K562 (cell line): ENCODE data around the gene PPM1F.

Source experiments
- EZH2 ChIP-seq: IDR thresholded peaks from 2 replicates; pipeline ENCODE4 v1.6.1; 2012; ENCODE audit warnings: low read depth, mild to moderate bottlenecking, inconsistent platforms, low read length, borderline replicate concordance
- FOXA3 ChIP-seq, 2 experiments: fragments of 450-650 bp in 1 of 2; sonication (generic) in 1 of 2; formaldehyde crosslinking; IDR thresholded peaks in 1 of 2; conservative IDR thresholded peaks in 1 of 2; 2 replicates each; pipeline versions ENCODE4 v1.4.0 to v1.8.0; 2020 to 2022; ENCODE audit warnings: mild to moderate bottlenecking in 2 of 2, missing genetic modification reagents in 1 of 2
- MTA3 ChIP-seq: fragments of 450-650 bp; formaldehyde crosslinking; IDR thresholded peaks from 2 replicates; pipeline ENCODE4 v1.6.1; 2017; ENCODE audit warnings: mild to moderate bottlenecking, borderline replicate concordance
- POLR2A ChIP-seq: fragments of 450-650 bp; conservative IDR thresholded peaks from 2 replicates; pipeline ENCODE4 v1.6.1; 2016
- ZEB2 ChIP-seq: fragments of 450-650 bp; IDR thresholded peaks from 2 replicates; pipeline ENCODE4 v1.6.1; 2016
- TF ChIP-seq, protein P1 (sequence below), 2 experiments: fragments of 450-650 bp; IDR thresholded peaks; 2 replicates each; pipeline ENCODE4 v1.6.1; 2016; ENCODE audit warnings: mild to moderate bottlenecking in 2 of 2, borderline replicate concordance in 1 of 2, low read depth in 1 of 2, moderate library complexity in 1 of 2
- TF ChIP-seq, protein P2 (sequence below), 3 experiments: IDR thresholded peaks in 2 of 3; conservative IDR thresholded peaks in 1 of 3; 2 replicates each; pipeline ENCODE4 v1.5.1; 2011 to 2012; ENCODE audit warnings: low read length in 3 of 3, mild to moderate bottlenecking in 3 of 3, control low read depth in 2 of 3, improper control_type of control experiment in 1 of 3, inconsistent platforms in 1 of 3, low read depth in 1 of 3, mixed read lengths in 1 of 3, moderate library complexity in 1 of 3; ENCODE audit not compliant: insufficient read depth in 2 of 3
- TF ChIP-seq, protein P3 (sequence below): sonication (generic); formaldehyde crosslinking; IDR thresholded peaks from 2 replicates; pipeline ENCODE4 v1.8.0; 2022; ENCODE audit warnings: mild to moderate bottlenecking, missing genetic modification reagents

DNA sequence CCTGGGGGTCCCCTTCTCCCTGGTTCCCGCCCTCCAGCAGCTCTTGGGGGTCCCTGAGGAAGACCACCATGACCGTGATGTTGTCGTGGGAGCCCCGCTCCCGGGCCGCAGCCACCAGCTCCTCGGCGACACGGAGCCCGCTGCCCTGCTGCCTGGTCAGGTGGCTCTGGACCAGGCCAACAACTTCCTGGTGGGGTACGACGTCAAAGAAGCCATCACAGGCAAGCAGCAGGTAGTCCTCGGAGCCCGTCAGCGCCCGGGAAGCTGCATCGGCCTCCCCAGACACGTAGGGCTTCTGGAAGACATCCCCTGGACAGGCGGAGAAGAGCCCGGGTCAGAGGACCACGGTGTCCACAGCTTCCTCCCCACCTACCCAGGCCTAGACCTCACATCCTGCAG is 29.5 kb downstream of the PPM1F start:
- TF ChIP-seq, protein P1, sequence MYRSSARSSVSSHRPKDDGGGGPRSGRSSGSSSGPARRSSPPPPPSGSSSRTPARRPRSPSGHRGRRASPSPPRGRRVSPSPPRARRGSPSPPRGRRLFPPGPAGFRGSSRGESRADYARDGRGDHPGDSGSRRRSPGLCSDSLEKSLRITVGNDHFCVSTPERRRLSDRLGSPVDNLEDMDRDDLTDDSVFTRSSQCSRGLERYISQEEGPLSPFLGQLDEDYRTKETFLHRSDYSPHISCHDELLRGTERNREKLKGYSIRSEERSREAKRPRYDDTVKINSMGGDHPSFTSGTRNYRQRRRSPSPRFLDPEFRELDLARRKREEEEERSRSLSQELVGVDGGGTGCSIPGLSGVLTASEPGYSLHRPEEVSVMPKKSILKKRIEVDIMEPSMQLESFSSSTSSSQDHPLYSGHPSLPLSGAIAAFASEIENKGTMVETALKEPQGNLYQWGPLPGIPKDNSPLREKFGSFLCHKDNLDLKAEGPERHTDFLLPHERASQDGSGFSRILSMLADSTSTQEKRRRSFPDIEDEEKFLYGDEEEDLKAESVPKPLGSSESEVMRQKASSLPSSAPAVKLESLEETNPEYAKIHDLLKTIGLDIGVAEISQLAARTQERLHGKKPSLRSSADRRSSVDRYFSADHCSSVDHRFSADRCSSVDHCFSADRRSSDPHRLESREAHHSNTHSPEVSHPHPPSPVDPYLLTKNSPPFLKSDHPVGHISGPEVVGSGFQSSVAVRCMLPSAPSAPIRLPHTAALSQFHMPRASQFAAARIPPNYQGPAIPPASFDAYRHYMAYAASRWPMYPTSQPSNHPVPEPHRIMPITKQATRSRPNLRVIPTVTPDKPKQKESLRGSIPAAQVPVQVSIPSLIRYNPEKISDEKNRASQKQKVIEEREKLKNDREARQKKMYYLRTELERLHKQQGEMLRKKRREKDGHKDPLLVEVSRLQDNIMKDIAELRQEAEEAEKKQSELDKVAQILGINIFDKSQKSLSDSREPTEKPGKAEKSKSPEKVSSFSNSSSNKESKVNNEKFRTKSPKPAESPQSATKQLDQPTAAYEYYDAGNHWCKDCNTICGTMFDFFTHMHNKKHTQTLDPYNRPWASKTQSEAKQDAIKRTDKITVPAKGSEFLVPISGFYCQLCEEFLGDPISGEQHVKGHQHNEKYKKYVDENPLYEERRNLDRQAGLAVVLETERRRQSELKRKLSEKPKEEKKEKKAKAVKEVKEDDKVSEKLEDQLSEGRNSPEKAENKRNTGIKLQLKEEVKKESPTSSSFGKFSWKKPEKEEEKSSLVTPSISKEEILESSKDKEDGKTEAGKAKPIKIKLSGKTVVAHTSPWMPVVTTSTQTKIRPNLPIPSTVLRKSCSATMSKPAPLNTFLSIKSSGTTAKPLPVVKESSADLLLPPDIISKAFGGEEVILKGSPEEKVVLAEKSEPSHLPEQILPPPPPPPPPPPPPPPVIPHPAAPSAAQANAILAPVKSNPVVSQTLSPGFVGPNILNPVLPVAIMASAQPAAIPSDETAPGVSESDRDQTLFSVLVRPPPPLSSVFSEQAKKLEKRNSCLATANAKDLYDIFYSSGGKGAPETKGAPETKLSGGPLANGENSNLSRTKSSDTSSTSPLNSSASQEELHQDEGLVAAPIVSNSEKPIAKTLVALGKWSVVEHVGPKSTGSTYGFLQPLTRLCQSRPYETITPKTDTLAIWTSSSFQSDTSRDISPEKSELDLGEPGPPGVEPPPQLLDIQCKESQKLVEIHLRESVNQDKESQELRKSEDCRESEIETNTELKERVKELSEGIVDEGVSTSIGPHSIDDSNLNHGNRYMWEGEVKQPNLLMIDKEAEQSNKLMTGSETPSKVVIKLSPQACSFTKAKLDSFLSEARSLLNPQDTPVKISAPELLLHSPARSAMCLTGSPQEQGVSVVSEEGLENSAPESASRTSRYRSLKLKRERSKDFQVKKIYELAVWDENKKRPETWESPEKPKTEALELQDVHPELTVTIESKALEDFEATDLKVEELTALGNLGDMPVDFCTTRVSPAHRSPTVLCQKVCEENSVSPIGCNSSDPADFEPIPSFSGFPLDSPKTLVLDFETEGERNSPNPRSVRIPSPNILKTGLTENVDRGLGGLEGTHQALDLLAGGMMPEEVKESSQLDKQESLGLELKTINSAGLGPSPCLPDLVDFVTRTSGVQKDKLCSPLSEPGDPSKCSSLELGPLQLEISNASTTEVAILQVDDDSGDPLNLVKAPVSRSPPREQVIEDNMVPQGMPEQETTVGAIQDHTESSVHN (IDR thresholded peaks at IDR 0.05; ENCODE audit: borderline replicate concordance in 1 of 2, low read depth in 1 of 2) = no peak
- no peak for TF ChIP-seq MTA3
- no peak for TF ChIP-seq ZEB2
- TF ChIP-seq FOXA3 (CRISPR knock-in tag; conservative IDR thresholded peaks at IDR 0.05 in 1 of 2, IDR thresholded peaks at IDR 0.05 in 1 of 2) = no peak
- TF ChIP-seq, protein P2, sequence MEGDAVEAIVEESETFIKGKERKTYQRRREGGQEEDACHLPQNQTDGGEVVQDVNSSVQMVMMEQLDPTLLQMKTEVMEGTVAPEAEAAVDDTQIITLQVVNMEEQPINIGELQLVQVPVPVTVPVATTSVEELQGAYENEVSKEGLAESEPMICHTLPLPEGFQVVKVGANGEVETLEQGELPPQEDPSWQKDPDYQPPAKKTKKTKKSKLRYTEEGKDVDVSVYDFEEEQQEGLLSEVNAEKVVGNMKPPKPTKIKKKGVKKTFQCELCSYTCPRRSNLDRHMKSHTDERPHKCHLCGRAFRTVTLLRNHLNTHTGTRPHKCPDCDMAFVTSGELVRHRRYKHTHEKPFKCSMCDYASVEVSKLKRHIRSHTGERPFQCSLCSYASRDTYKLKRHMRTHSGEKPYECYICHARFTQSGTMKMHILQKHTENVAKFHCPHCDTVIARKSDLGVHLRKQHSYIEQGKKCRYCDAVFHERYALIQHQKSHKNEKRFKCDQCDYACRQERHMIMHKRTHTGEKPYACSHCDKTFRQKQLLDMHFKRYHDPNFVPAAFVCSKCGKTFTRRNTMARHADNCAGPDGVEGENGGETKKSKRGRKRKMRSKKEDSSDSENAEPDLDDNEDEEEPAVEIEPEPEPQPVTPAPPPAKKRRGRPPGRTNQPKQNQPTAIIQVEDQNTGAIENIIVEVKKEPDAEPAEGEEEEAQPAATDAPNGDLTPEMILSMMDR (IDR thresholded peaks at IDR 0.05 in 2 of 3, conservative IDR thresholded peaks at IDR 0.05 in 1 of 3; ENCODE audit: insufficient read depth in 2 of 3, low read depth in 1 of 3, low read length in 3 of 3) = no peak
- TF ChIP-seq POLR2A = no peak
- TF ChIP-seq, protein P3, sequence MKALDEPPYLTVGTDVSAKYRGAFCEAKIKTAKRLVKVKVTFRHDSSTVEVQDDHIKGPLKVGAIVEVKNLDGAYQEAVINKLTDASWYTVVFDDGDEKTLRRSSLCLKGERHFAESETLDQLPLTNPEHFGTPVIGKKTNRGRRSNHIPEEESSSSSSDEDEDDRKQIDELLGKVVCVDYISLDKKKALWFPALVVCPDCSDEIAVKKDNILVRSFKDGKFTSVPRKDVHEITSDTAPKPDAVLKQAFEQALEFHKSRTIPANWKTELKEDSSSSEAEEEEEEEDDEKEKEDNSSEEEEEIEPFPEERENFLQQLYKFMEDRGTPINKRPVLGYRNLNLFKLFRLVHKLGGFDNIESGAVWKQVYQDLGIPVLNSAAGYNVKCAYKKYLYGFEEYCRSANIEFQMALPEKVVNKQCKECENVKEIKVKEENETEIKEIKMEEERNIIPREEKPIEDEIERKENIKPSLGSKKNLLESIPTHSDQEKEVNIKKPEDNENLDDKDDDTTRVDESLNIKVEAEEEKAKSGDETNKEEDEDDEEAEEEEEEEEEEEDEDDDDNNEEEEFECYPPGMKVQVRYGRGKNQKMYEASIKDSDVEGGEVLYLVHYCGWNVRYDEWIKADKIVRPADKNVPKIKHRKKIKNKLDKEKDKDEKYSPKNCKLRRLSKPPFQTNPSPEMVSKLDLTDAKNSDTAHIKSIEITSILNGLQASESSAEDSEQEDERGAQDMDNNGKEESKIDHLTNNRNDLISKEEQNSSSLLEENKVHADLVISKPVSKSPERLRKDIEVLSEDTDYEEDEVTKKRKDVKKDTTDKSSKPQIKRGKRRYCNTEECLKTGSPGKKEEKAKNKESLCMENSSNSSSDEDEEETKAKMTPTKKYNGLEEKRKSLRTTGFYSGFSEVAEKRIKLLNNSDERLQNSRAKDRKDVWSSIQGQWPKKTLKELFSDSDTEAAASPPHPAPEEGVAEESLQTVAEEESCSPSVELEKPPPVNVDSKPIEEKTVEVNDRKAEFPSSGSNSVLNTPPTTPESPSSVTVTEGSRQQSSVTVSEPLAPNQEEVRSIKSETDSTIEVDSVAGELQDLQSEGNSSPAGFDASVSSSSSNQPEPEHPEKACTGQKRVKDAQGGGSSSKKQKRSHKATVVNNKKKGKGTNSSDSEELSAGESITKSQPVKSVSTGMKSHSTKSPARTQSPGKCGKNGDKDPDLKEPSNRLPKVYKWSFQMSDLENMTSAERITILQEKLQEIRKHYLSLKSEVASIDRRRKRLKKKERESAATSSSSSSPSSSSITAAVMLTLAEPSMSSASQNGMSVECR (CRISPR knock-in tag) = no peak
- TF ChIP-seq EZH2 = no peak
